Right atrium auricular region (tissue), 2 donors: Measurements from ENCODE around the gene CPNE5. TPM values are rescaled to one million over a fixed set of nuclear protein-coding genes. Genes with fewer than 3 reads are reported as not detected.

Source experiments
- DNase-seq: peaks from one replicate; pipeline ENCODE4 v3.0.0-alpha.2; 2019; ENCODE audit warnings: low spot score
- H3K27ac ChIP-seq, 2 donors: fragments of 200-600 bp; sonication (generic); 1 replicate in 1 of 2; 2 replicates in 1 of 2; pipeline ENCODE4 v1.5.1; 2016 to 2019
- H3K27me3 ChIP-seq, 2 donors: fragments of 200-600 bp; sonication (generic); one replicate each; pipeline versions ENCODE4 v1.5.1 to v1.6.0; 2017 to 2019
- H3K36me3 ChIP-seq: fragments of 200-600 bp; sonication (generic); one replicate; pipeline ENCODE4 v1.5.1; 2016
- H3K4me1 ChIP-seq, 2 donors: fragments of 200-600 bp; sonication (generic); one replicate each; pipeline versions ENCODE4 v1.5.1 to v1.6.0; 2017 to 2019
- H3K4me3 ChIP-seq, 2 donors: fragments of 200-600 bp; sonication (generic); 1 replicate in 1 of 2; 2 replicates in 1 of 2; pipeline ENCODE4 v1.5.1; 2017 to 2019; ENCODE audit warnings: mild to moderate bottlenecking in 1 of 2, moderate library complexity in 1 of 2
- H3K9me3 ChIP-seq, 2 donors: fragments of 200-600 bp; sonication (generic); one replicate each; pipeline ENCODE4 v1.5.1; 2019
- CTCF ChIP-seq, 2 donors: fragments of 200-600 bp; sonication (generic); IDR thresholded peaks; one replicate each; pipeline ENCODE4 v1.5.1; 2019; ENCODE audit warnings: antibody characterized with exemption in 2 of 2
- total RNA-seq, 2 donors: library from RNA; depleted of rRNA; stranded (reverse); fragments of >200 nt; gene quantifications; one replicate each; pipeline ENCODE4 v1.1.0, GENCODE V29; 2016

Gene CPNE5
- total RNA-seq, 2 donors from 2014 or later = 36.7 to 47.4 TPM

- H3K27ac ChIP-seq = peak overlapping the region; percentile 71 to 77
- no peak for TF ChIP-seq CTCF (IDR thresholded peaks at IDR 0.05)
Measured at GRCh38 chr6:36829919-36830544, 9.2 kb downstream of the CPNE5 start.

GRCh38 chr6:36827261-36828079 is 11.8 kb downstream of the CPNE5 start:
- no peak overlapping the region for H3K4me3 ChIP-seq
- no peaks in the 10 kb centered on the region for H3K27me3 ChIP-seq
- no peaks in the 10 kb centered on the region for H3K9me3 ChIP-seq
- H3K27ac ChIP-seq = peak overlapping the region; percentile 52 to 71
- peaks cover 0 to 79% of the 10 kb centered on the region in 2 donors for H3K4me1 ChIP-seq
- TF ChIP-seq CTCF (IDR thresholded peaks at IDR 0.05) = no peak
- H3K36me3 ChIP-seq = no peaks in the 10 kb centered on the region
- DNase-seq = no peak

More at GRCh38 chr6:36829919-36830544, 9.2 kb downstream of the CPNE5 start:
- peak; percentile 80 for DNase-seq
- H3K9me3 ChIP-seq = no peaks in the 10 kb centered on the region
- no peak overlapping the region for H3K4me3 ChIP-seq
- H3K4me1 ChIP-seq = peaks cover 0 to 65% of the 10 kb centered on the region in 2 donors
- no peaks in the 10 kb centered on the region for H3K27me3 ChIP-seq
- no peaks in the 10 kb centered on the region for H3K36me3 ChIP-seq

GRCh38 chr6:36826520-36827227 is 12.6 kb downstream of the CPNE5 start:
- Histone ChIP-seq H3K4me1 (peaks cover 0 to 87% of the 10 kb centered on the region in 2 donors), H3K4me3 (no peak overlapping the region), H3K27ac (peak overlapping the region; percentile 52 to 71), H3K36me3 (no peaks in the 10 kb centered on the region), H3K27me3 (no peaks in the 10 kb centered on the region), H3K9me3 (no peaks in the 10 kb centered on the region)
- no peak for DNase-seq
- TF ChIP-seq CTCF (IDR thresholded peaks at IDR 0.05) = no peak

GRCh38 chr6:36825994-36826393 is 13.2 kb downstream of the CPNE5 start:
- no peaks in the 10 kb centered on the region for H3K9me3 ChIP-seq
- peak overlapping the region; percentile 7 to 71 for H3K27ac ChIP-seq
- peaks cover 0 to 94% of the 10 kb centered on the region in 2 donors for H3K4me1 ChIP-seq
- H3K4me3 ChIP-seq = no peak overlapping the region
- TF ChIP-seq CTCF (IDR thresholded peaks at IDR 0.05) = no peak
- no peak for DNase-seq
- no peaks in the 10 kb centered on the region for H3K27me3 ChIP-seq
- H3K36me3 ChIP-seq = no peaks in the 10 kb centered on the region

- Histone ChIP-seq H3K4me1 (peaks cover 0 to 90% of the 10 kb centered on the region in 2 donors), H3K4me3 (no peak overlapping the region), H3K36me3 (no peaks in the 10 kb centered on the region), H3K27me3 (no peaks in the 10 kb centered on the region), H3K9me3 (no peaks in the 10 kb centered on the region), H3K27ac (peak overlapping the region; percentile 7 to 71)
- no peak for TF ChIP-seq CTCF (IDR thresholded peaks at IDR 0.05)
- no peak for DNase-seq
Measured at GRCh38 chr6:36825452-36825851, 13.8 kb downstream of the CPNE5 start.
